ENCODE data around the gene LMNB1. TPM values are rescaled to one million over a fixed set of nuclear protein-coding genes. Genes with fewer than 3 reads are reported as not detected.

LMNB1 gene, protein sequence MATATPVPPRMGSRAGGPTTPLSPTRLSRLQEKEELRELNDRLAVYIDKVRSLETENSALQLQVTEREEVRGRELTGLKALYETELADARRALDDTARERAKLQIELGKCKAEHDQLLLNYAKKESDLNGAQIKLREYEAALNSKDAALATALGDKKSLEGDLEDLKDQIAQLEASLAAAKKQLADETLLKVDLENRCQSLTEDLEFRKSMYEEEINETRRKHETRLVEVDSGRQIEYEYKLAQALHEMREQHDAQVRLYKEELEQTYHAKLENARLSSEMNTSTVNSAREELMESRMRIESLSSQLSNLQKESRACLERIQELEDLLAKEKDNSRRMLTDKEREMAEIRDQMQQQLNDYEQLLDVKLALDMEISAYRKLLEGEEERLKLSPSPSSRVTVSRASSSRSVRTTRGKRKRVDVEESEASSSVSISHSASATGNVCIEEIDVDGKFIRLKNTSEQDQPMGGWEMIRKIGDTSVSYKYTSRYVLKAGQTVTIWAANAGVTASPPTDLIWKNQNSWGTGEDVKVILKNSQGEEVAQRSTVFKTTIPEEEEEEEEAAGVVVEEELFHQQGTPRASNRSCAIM
- 137 and 152 TPM in 2 replicates for total RNA-seq

DNA sequence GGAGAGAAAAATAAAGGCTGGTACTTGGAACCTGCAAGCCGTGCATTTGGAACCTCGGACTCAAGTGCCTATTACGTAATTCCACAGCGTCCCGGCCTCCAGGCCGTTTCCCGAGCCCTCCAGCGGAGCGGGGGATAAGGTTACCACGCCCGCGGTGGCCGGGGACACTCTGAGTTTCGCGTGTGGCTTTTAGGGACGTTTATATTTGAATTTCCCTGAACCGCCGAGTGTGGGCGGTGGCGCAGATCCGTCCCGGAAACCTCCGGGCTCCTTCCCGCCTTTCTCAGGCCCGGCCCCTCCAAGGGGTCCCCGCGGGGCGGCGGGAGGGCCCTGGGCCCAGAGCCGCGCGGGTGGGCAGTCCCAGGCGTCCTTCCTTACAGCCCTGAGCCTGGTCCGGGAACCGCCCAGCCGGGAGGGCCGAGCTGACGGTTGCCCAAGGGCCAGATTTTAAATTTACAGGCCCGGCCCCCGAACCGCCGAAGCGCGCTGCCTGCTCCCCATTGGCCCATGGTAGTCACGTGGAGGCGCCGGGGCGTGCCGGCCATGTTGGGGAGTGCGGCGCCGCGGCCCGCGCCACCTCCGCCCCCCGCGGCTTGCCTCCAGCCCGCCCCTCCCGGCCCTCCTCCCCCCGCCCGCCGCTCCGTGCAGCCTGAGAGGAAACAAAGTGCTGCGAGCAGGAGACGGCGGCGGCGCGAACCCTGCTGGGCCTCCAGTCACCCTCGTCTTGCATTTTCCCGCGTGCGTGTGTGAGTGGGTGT lies at the start of gene LMNB1:
TSS of gene LMNB1 (plus strand) at position 638 of the 758 bp plus-strand sequence. CDS start 373 bp downstream, outside the sequence.

Small RNA genes within 50 kb of the gene (small RNA-seq; reads per million reads assigned to genes)
- gene RNU6-752P = not detected

Other genes starting within 250 kb of the LMNB1 start
- gene ALDH7A1, start 181.9 kb upstream of the LMNB1 start, total RNA-seq = 62.4 and 71.1 TPM in 2 replicates
- gene PHAX, start 176.2 kb upstream of the LMNB1 start, total RNA-seq = 79.1 and 82.5 TPM in 2 replicates